ENCODE results near the gene CFAP57. TPM values are rescaled to one million over a fixed set of nuclear protein-coding genes. Genes with fewer than 3 reads are reported as not detected.

The CFAP57 gene
- total RNA-seq, 1 experiment from 2014 or later = 1.7 TPM

GRCh38 chr1:43140010-43140409 lies 32.1 kb upstream of the CFAP57 start:
- H3K4me1 ChIP-seq (replicated peaks; ENCODE audit: insufficient read depth) = peaks cover 21% of the 10 kb centered on the region
- intact Hi-C loops (cut with micrococcal nuclease; ENCODE audit: unreplicated experiment) = no loop called here
- TF ChIP-seq CTCF (conservative IDR thresholded peaks at IDR 0.05) = no peak
- TF ChIP-seq EZH2 (IDR thresholded peaks at IDR 0.05; ENCODE audit: low read depth) = no peak
- no peaks in the 10 kb centered on the region for H3K9me2 ChIP-seq (ENCODE audit: insufficient read depth)
- H3F3A ChIP-seq (ENCODE audit: insufficient read depth, low read depth) = 0 out of 2 replicates have a peak, but pooled peaks cover 7% of the 10 kb centered on the region
- CTCF ChIA-PET = no interaction called here
- H3K27ac ChIP-seq = no peak overlapping the region
- H4K20me1 ChIP-seq (ENCODE audit: insufficient read depth) = no peaks in the 10 kb centered on the region
- H3K79me2 ChIP-seq (ENCODE audit: low read depth) = no peaks in the 10 kb centered on the region
- H2AFZ ChIP-seq = no peak overlapping the region
- no peak overlapping the region for H3K4me2 ChIP-seq
- POLR2A ChIA-PET (ENCODE audit: unreplicated experiment) = no interaction called here
- H3K4me3 ChIP-seq = no peak overlapping the region
- BruUV-seq (replicated peaks) = no TSS peak
- no peaks in the 10 kb centered on the region for H3K27me3 ChIP-seq (ENCODE audit: insufficient read depth, low read depth)
- H3K9me3 ChIP-seq (ENCODE audit: insufficient read depth, low read depth) = no peaks in the 10 kb centered on the region
- DNase-seq = no peak
- no peaks in the 10 kb centered on the region for H3K36me3 ChIP-seq (ENCODE audit: low read depth)

- POLR2A ChIA-PET (ENCODE audit: unreplicated experiment) = no interaction called here
- no peak overlapping the region for H2AFZ ChIP-seq
Measured at GRCh38 chr1:43140583-43140982, 31.5 kb upstream of the CFAP57 start.

GRCh38 chr1:43143441-43143888 lies 28.7 kb upstream of the CFAP57 start:
- Histone ChIP-seq H3K27ac (no peak overlapping the region), H3K4me3 (no peak overlapping the region), H3K4me2 (no peak overlapping the region), H4K20me1 (ENCODE audit: insufficient read depth) (no peaks in the 10 kb centered on the region), H2AFZ (no peak overlapping the region), H3K36me3 (ENCODE audit: low read depth) (no peaks in the 10 kb centered on the region), H3K27me3 (ENCODE audit: insufficient read depth, low read depth) (no peaks in the 10 kb centered on the region), H3K9me2 (ENCODE audit: insufficient read depth) (no peaks in the 10 kb centered on the region), H3K79me2 (ENCODE audit: low read depth) (no peaks in the 10 kb centered on the region), H3K9me3 (ENCODE audit: insufficient read depth, low read depth) (no peaks in the 10 kb centered on the region), H3F3A (ENCODE audit: insufficient read depth, low read depth) (no peaks in the 10 kb centered on the region), H3K4me1 (replicated peaks; ENCODE audit: insufficient read depth) (no peaks in the 10 kb centered on the region)
- ChIA-PET CTCF (no interaction called here), POLR2A (ENCODE audit: unreplicated experiment) (no interaction called here)
- no peak for DNase-seq
- BruUV-seq (replicated peaks) = no TSS peak
- TF ChIP-seq EZH2 (IDR thresholded peaks at IDR 0.05; ENCODE audit: low read depth) (no peak), CTCF (conservative IDR thresholded peaks at IDR 0.05) (no peak; the same call in 1 of the 2 replicates)
- intact Hi-C loops (cut with micrococcal nuclease; ENCODE audit: unreplicated experiment) = no loop called here

More at GRCh38 chr1:43140583-43140982, 31.5 kb upstream of the CFAP57 start:
- Histone ChIP-seq H3K36me3 (ENCODE audit: low read depth) (no peaks in the 10 kb centered on the region), H3K4me2 (no peak overlapping the region), H3F3A (ENCODE audit: insufficient read depth, low read depth) (0 out of 2 replicates have a peak, but pooled peaks cover 7% of the 10 kb centered on the region), H3K27me3 (ENCODE audit: insufficient read depth, low read depth) (no peaks in the 10 kb centered on the region), H3K79me2 (ENCODE audit: low read depth) (no peaks in the 10 kb centered on the region), H3K4me3 (no peak overlapping the region), H3K4me1 (replicated peaks; ENCODE audit: insufficient read depth) (peaks cover 15% of the 10 kb centered on the region), H3K9me3 (ENCODE audit: insufficient read depth, low read depth) (no peaks in the 10 kb centered on the region), H3K9me2 (ENCODE audit: insufficient read depth) (no peaks in the 10 kb centered on the region), H3K27ac (no peak overlapping the region), H4K20me1 (ENCODE audit: insufficient read depth) (no peaks in the 10 kb centered on the region)
- DNase-seq = no peak
- TF ChIP-seq CTCF (conservative IDR thresholded peaks at IDR 0.05) = no peak
- TF ChIP-seq EZH2 (IDR thresholded peaks at IDR 0.05; ENCODE audit: low read depth) = no peak
- no TSS peak for BruUV-seq (replicated peaks)
- intact Hi-C loops (cut with micrococcal nuclease; ENCODE audit: unreplicated experiment) = no loop called here
- CTCF ChIA-PET = no interaction called here
